AG04450 (cell line): ENCODE results near the gene LRTM2. TPM values are rescaled to one million over a fixed set of nuclear protein-coding genes. Genes with fewer than 3 reads are reported as not detected.

Source experiments
- CTCF ChIA-PET: fragments of 300-600, 350-600 bp; formaldehyde crosslinking; extraction: SDS; loops from one replicate; lab custom pipeline; 2022; ENCODE audit warnings: antibody characterized with exemption, inconsistent platforms; lab: Charles Lee
- POLR2A ChIA-PET: fragments of 350-600 bp; formaldehyde crosslinking; extraction: SDS; loops from one replicate; lab custom pipeline; 2021; ENCODE audit warnings: antibody characterized with exemption, inconsistent platforms; lab: Yijun Ruan, JAX
- DNase-seq: peaks from one replicate; pipeline ENCODE4 v3.0.0-alpha.2; 2011; ENCODE audit warnings: low read depth, low spot score
- H3K27ac ChIP-seq: one replicate; pipeline ENCODE4 v1.5.1; 2012; ENCODE audit warnings: low read depth, low read length, control low read depth
- H3K27me3 ChIP-seq: one replicate; pipeline ENCODE4 v1.6.0; 2012; ENCODE audit warnings: low read length; ENCODE audit not compliant: control insufficient read depth, insufficient read depth
- H3K4me3 ChIP-seq: 2 replicates; pipeline ENCODE4 v1.5.1; 2011; ENCODE audit warnings: mild to moderate bottlenecking, low read depth, low read length, control low read depth
- H3K9me3 ChIP-seq: 2 replicates; pipeline ENCODE4 v1.5.1; 2012; ENCODE audit warnings: low read length; ENCODE audit not compliant: control insufficient read depth, insufficient read depth
- polyA plus RNA-seq: library from polyadenylated mRNA; depleted of rRNA; stranded (reverse); fragments of >200 nt; gene quantifications from 2 replicates; pipeline ENCODE4 v1.2.3, GENCODE V29; 2011
- TF ChIP-seq, protein P1 (sequence below): IDR thresholded peaks from 2 replicates; pipeline ENCODE4 v1.5.1; 2011; ENCODE audit warnings: low read depth, low read length, control low read depth, inconsistent platforms

LRTM2 gene
- polyA plus RNA-seq, 1 experiment, result not detected

DNA sequence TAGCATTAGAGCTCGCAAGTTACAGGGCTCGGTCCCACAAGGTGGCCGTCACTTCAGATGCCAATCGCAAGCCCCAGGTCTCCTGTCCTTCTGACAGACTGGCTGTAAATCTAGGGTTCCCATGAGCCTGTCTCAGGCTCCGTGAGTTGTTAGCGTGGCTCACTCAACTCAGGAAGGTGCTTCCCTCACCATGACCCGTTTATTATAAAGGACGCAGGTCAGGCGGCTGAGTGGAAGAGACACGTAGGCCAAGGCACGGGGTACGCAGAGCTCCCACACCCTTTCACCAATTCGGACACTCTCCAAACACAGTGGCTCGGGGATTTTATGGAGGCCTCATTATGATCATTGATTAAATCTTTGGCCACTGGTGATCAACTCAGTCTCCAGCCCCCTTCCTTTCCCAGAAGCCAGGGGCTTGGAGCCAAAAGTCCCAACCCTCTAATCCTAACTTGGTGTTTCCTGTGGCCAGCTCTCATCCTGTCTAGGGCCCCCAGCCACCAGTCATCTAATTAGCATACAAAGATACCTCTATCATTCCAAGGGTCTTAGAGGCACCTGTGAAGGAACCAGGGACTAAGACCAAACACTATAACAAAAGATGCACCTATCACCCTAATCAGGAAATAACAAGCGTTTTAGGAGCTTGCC is 25.8 kb upstream of the LRTM2 start:
- H3K9me3 ChIP-seq, result no peaks in the 10 kb centered on the region; the same call in 1 of the 2 replicates
- TF ChIP-seq, protein P1, sequence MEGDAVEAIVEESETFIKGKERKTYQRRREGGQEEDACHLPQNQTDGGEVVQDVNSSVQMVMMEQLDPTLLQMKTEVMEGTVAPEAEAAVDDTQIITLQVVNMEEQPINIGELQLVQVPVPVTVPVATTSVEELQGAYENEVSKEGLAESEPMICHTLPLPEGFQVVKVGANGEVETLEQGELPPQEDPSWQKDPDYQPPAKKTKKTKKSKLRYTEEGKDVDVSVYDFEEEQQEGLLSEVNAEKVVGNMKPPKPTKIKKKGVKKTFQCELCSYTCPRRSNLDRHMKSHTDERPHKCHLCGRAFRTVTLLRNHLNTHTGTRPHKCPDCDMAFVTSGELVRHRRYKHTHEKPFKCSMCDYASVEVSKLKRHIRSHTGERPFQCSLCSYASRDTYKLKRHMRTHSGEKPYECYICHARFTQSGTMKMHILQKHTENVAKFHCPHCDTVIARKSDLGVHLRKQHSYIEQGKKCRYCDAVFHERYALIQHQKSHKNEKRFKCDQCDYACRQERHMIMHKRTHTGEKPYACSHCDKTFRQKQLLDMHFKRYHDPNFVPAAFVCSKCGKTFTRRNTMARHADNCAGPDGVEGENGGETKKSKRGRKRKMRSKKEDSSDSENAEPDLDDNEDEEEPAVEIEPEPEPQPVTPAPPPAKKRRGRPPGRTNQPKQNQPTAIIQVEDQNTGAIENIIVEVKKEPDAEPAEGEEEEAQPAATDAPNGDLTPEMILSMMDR, result no peak
- POLR2A ChIA-PET, result no interaction called here
- no peak overlapping the region for H3K27ac ChIP-seq
- DNase-seq, result no peak
- peaks cover 3% of the 10 kb centered on the region for H3K27me3 ChIP-seq
- CTCF ChIA-PET, result interaction anchor here (1.0 to 8.9 kb wide), 5 partner anchors 94 to 160 kb away, joined by 3 to 440 read pairs (median 8); no protein-coding TSS in a partner anchor
- H3K4me3 ChIP-seq, result no peak overlapping the region

DNA sequence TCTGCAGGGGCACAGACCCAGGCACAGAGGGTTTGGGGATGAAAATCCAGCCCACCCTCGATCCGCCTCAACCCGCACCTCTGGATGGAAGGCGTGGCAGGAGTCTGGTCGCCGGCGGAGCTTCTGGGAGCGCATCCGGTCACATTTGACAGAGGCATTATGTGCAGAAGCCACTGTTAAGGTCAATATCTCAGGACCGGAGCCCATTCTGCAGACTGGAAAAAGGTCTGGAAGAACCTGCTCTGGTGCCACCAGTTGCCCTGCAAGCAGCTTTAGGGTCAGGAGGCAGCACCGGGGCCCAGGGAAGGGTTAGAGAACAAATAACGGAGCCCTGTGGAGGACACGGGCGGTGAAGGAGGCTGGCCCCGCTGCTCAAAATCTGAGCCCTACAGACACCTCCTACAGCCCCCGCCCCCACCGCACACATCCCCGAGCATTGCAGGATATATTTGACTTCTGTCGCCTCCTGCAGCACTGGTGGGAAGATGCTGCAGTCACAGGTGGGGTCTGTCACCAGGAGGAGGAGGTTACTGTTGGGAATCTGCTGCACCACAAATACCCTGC is 25.1 kb upstream of the LRTM2 start:
- Histone ChIP-seq H3K9me3 (no peaks in the 10 kb centered on the region; the same call in 1 of the 2 replicates), H3K27me3 (peaks cover 3% of the 10 kb centered on the region), H3K4me3 (no peak overlapping the region), H3K27ac (no peak overlapping the region)
- DNase-seq, result no peak
- ChIA-PET POLR2A (interaction anchor here (0.6 to 1.1 kb wide), 2 partner anchors 139 to 145 kb away, joined by 4 to 7 read pairs; no protein-coding TSS in a partner anchor), CTCF (interaction anchor here (0.6 to 8.9 kb wide), 7 partner anchors 95 to 335 kb away, joined by 3 to 440 read pairs (median 8); no protein-coding TSS in a partner anchor)
- TF ChIP-seq, protein P1, result no peak

DNA sequence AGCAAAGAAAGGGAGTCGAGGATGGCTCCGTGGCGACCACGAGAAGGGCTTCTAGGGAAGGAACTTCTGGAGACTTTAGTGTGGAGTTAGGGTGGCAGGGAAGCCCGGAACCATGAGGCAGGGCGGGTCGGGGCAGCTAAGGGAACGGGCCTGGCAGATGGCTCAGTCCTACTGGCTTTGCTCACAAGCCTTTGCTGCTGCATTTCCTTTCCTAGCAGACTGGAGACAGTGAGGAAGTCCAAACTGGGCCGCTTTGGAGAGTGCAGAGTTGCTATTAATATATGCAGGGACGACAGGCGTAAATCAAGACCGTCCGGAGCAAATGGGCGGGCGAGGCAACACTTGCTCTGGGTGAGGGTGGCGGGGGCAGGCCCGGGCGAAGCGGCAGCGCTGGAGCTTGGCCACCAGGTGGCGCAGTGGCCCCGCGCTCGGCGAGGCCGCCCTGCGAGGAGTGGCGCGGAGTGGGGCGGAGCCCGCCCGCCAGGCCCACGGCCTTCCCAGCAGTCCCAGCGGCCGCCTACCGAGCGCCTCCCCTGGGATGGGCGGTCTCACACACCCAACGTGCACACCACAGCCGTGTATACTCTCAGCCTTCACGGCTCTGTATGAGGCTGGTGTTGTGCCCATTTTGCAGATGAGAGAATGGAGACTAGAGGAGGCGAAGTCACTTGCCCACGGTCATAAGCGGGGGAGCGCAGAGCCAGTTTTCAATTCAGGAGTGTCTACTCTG is 24.4 kb upstream of the LRTM2 start:
- TF ChIP-seq, protein P1, result peak; percentile 73
- POLR2A ChIA-PET, result interaction anchor here (0.6 to 1.1 kb wide), 2 partner anchors 140 to 144 kb away, joined by 4 to 7 read pairs; no protein-coding TSS in a partner anchor
- Histone ChIP-seq H3K4me3 (peak overlapping the region; percentile 46), H3K27ac (no peak overlapping the region), H3K27me3 (peaks cover 3% of the 10 kb centered on the region), H3K9me3 (no peaks in the 10 kb centered on the region; the same call in 1 of the 2 replicates)
- CTCF ChIA-PET, result interaction anchor here (0.6 to 8.9 kb wide), 6 partner anchors 96 to 334 kb away, joined by 3 to 440 read pairs (median 9); no protein-coding TSS in a partner anchor
- peak; percentile 71 for DNase-seq

DNA sequence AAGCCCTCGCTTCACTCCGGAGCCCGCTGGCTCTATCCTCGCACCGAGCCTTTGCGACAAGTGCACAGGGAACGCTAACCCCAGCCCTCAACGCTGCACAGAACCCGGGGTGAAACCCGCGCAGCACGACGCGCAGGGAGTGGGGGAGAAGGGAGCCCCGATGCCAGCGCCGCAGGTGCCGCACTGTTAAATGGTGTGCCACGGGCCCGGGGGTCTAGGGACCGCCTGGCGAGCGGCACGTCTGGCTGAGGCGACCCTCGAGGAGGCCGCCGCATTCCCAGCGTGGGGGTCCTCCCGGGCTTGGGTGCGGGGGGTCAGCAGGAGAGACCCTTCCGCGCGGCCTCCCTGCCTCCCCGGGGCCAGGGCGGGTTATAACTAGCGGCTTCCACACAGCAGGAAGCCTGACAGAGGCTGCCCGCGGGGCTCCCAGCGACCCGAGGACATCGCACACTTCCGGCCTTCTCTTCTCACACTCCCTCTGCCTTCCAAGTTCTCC is 23.8 kb upstream of the LRTM2 start:
- peaks cover 3% of the 10 kb centered on the region for H3K27me3 ChIP-seq
- H3K9me3 ChIP-seq, result no peaks in the 10 kb centered on the region; the same call in 1 of the 2 replicates
- H3K4me3 ChIP-seq, result peak overlapping the region; percentile 46
- ChIA-PET POLR2A (interaction anchor here (1.1 kb wide), 1 partner anchor 143 kb away, joined by 7 read pairs; no protein-coding TSS in a partner anchor), CTCF (interaction anchor here (2.7 to 8.9 kb wide), 3 partner anchors 143 to 162 kb away, joined by 8 to 440 read pairs (median 149); no protein-coding TSS in a partner anchor)
- no peak for DNase-seq
- no peak overlapping the region for H3K27ac ChIP-seq
- TF ChIP-seq, protein P1, result no peak
